Prostate gland (tissue), 2 donors: ENCODE results near the gene LRRC63. TPM values are rescaled to one million over a fixed set of nuclear protein-coding genes. Genes with fewer than 3 reads are reported as not detected.

Experiments
- DNase-seq: peaks from one replicate; pipeline ENCODE4 v3.0.0-alpha.2; 2019; ENCODE audit warnings: low spot score
- H3K27ac ChIP-seq, 2 donors: fragments of 200-600 bp; sonication (generic); 2 replicates each; pipeline ENCODE4 v1.5.1; 2017 to 2019
- H3K27me3 ChIP-seq: fragments of 200-600 bp; sonication (generic); replicated peaks from 2 replicates; pipeline ENCODE4 v1.5.1; 2019; ENCODE audit not compliant: insufficient read depth
- H3K36me3 ChIP-seq, 2 donors: fragments of 200-600 bp; sonication (generic); 1 replicate in 1 of 2; 2 replicates in 1 of 2; pipeline versions ENCODE4 v1.5.1 to v1.8.1; 2017 to 2019
- H3K4me1 ChIP-seq: fragments of 200-600 bp; sonication (generic); replicated peaks from 2 replicates; pipeline ENCODE4 v1.5.1; 2019
- H3K4me3 ChIP-seq, 2 donors: fragments of 200-600 bp; sonication (generic); 2 replicates each; pipeline ENCODE4 v1.5.1; 2017 to 2019
- H3K9me3 ChIP-seq: fragments of 200-600 bp; sonication (generic); 2 replicates; pipeline ENCODE4 v1.5.1; 2017
- CTCF ChIP-seq, 4 experiments: fragments of 200-600 bp in 2 of 4; fragments of 450-650 bp in 2 of 4; sonication (generic) in 2 of 4; IDR thresholded peaks; 1 replicate in 3 of 4; 2 replicates in 1 of 4; pipeline ENCODE4 v1.5.1; 2016 to 2019; ENCODE audit warnings: antibody characterized with exemption in 4 of 4, mild to moderate bottlenecking in 2 of 4, moderate library complexity in 2 of 4
- POLR2A ChIP-seq: fragments of 450-650 bp; IDR thresholded peaks from one replicate; pipeline ENCODE4 v1.6.1; 2016; ENCODE audit warnings: antibody characterized with exemption, mild to moderate bottlenecking
- POLR2AphosphoS5 ChIP-seq: sonication (generic); formaldehyde crosslinking; IDR thresholded peaks from one replicate; pipeline ENCODE4 v1.6.1; 2017; ENCODE audit warnings: antibody characterized with exemption
- WGBS: methylation state at CpG from one replicate; pipeline ENCODE4 v1.1.5; 2018; 5-methylcytosine and 5-hydroxymethylcytosine counted together
- intact Hi-C: fragments of 100-400 bp; cut with DNase I; formaldehyde crosslinking; loops from one replicate; pipeline ENCODE4 v1.14.2; 2022
- total RNA-seq, 2 donors: library from RNA; depleted of rRNA; stranded (reverse); fragments of >200 nt; gene quantifications; one replicate each; pipeline ENCODE4 v1.1.0, GENCODE V29; 2016

The LRRC63 gene
- total RNA-seq, 2 donors from 2014 or later: 1.0 to 1.7 TPM

GRCh38 chr13:46179969-46180763 is 31.6 kb upstream of the LRRC63 start:
- 58% methylated on average over 5 of the region's 5 CpGs for WGBS
- H3K36me3 ChIP-seq: no peaks in the 10 kb centered on the region
- peak overlapping the region in 1 of 2 donors; percentile 29 for H3K27ac ChIP-seq
- no peaks in the 10 kb centered on the region for H3K4me1 ChIP-seq
- H3K27me3 ChIP-seq: no peaks in the 10 kb centered on the region
- no peak overlapping the region for H3K4me3 ChIP-seq
- H3K9me3 ChIP-seq: no peaks in the 10 kb centered on the region
- TF ChIP-seq CTCF (IDR thresholded peaks at IDR 0.05) (no peak), POLR2AphosphoS5 (no peak), POLR2A (no peak)
- intact Hi-C loops: no loop called here
- DNase-seq: no peak

- Histone ChIP-seq H3K9me3 (no peaks in the 10 kb centered on the region), H3K27me3 (no peaks in the 10 kb centered on the region), H3K27ac (no peak overlapping the region), H3K36me3 (no peaks in the 10 kb centered on the region), H3K4me3 (peak overlapping the region in 1 of 2 donors; percentile 5), H3K4me1 (no peaks in the 10 kb centered on the region)
- TF ChIP-seq CTCF (IDR thresholded peaks at IDR 0.05) (no peak), POLR2AphosphoS5 (no peak), POLR2A (no peak)
- intact Hi-C loops: no loop called here
- 82% methylated on average over 5 of the region's 5 CpGs for WGBS
- no peak for DNase-seq
These were observed 30.3 kb upstream of the LRRC63 start for GRCh38 chr13:46181377-46181839.

GRCh38 chr13:46181840-46182490 is 29.8 kb upstream of the LRRC63 start, which contains the start of gene LCP1:
Gene LCP1, minus strand, starts transcription at chr13:46182177. Its CDS starts 22,515 bp downstream, at chr13:46159662.
- H3K36me3 ChIP-seq: no peaks in the 10 kb centered on the region
- WGBS: 80% methylated on average over 8 of the region's 8 CpGs
- peak within 1 kb of the TSS in 1 of 2 donors; percentile 40 for H3K27ac ChIP-seq
- peak within 1 kb of the TSS in 1 of 2 donors; percentile 5 for H3K4me3 ChIP-seq
- H3K4me1 ChIP-seq: no peaks in the 10 kb centered on the region
- no peak for DNase-seq
- H3K9me3 ChIP-seq: no peaks in the 10 kb centered on the region
- no peaks in the 10 kb centered on the region for H3K27me3 ChIP-seq
- TF ChIP-seq POLR2AphosphoS5: peak; percentile 6
- TF ChIP-seq CTCF (IDR thresholded peaks at IDR 0.05): no peak
- intact Hi-C loops: no loop called here

GRCh38 chr13:46182491-46182877 is 29.2 kb upstream of the LRRC63 start:
- Histone ChIP-seq H3K9me3 (no peaks in the 10 kb centered on the region), H3K27ac (peak overlapping the region in 1 of 2 donors; percentile 40), H3K4me1 (no peaks in the 10 kb centered on the region), H3K4me3 (no peak overlapping the region), H3K36me3 (no peaks in the 10 kb centered on the region), H3K27me3 (no peaks in the 10 kb centered on the region)
- DNase-seq: no peak
- WGBS: 46% methylated on average over 2 of the region's 2 CpGs
- TF ChIP-seq POLR2A (no peak), CTCF (IDR thresholded peaks at IDR 0.05) (no peak), POLR2AphosphoS5 (no peak)
- intact Hi-C loops: no loop called here
